SK-N-SH treated with all-trans-retinoic acid at 6 μM for 48 hours (cell line): ENCODE data around the gene FMOD.

Source experiments
- ARNTL ChIP-seq: fragments of 450-650 bp; formaldehyde crosslinking; IDR thresholded peaks from 2 replicates; pipeline ENCODE4 v1.5.0; 2020; ENCODE audit warnings: low read depth, mild to moderate bottlenecking, moderate library complexity, borderline replicate concordance
- CSDC2 ChIP-seq: fragments of 250-450 bp; sonication (Bioruptor Pico); IDR thresholded peaks from 2 replicates; pipeline ENCODE4 v1.5.0; 2020; ENCODE audit warnings: mild to moderate bottlenecking, moderate library complexity
- TCF4 ChIP-seq: fragments of 250-450 bp; sonication (Bioruptor Pico); IDR thresholded peaks from 2 replicates; pipeline ENCODE4 v1.8.0; 2021; ENCODE audit warnings: mild to moderate bottlenecking, moderate library complexity, borderline replicate concordance
- ZFP3 ChIP-seq: fragments of 250-450 bp; sonication (Bioruptor Pico); IDR thresholded peaks from 2 replicates; pipeline ENCODE4 v1.5.0; 2020; ENCODE audit warnings: mild to moderate bottlenecking, moderate library complexity
- ZNF70 ChIP-seq: fragments of 450-650 bp; formaldehyde crosslinking; IDR thresholded peaks from 2 replicates; pipeline ENCODE4 v1.5.0; 2020; ENCODE audit warnings: mild to moderate bottlenecking, moderate library complexity
- ZNF8 ChIP-seq: fragments of 450-650 bp; formaldehyde crosslinking; IDR thresholded peaks from 2 replicates; pipeline ENCODE4 v1.5.0; 2020; ENCODE audit warnings: mild to moderate bottlenecking, moderate library complexity
- TF ChIP-seq, protein P1 (sequence below): fragments of 250-450 bp; sonication (Bioruptor Pico); IDR thresholded peaks from 2 replicates; pipeline ENCODE4 v1.5.1; 2020; ENCODE audit warnings: low read depth, mild to moderate bottlenecking, moderate library complexity
- TF ChIP-seq, protein P2 (sequence below): fragments of 250-450 bp; sonication (Bioruptor Pico); IDR thresholded peaks from 2 replicates; pipeline ENCODE4 v1.8.0; 2020; ENCODE audit warnings: mild to moderate bottlenecking, moderate library complexity, borderline replicate concordance

DNA sequence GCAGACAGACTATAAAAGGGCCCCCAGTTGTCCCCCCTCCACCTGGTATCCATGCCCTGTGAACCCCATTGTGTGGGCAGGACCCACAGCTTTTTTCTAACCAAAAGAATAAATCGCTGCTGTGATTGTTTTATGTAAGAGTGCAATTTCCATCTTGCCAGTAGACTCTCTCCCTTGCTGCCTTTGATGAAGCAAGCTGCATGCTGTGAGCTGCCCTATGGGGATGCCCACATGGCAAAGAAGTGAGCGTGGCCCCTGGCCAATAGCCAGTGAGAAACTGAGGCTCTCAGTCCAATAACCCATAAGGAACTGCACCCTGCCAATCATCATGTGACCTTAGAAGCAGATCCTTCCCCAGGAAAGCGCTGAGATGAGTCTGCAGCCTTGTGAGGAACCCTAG is 37.8 kb upstream of the FMOD start:
- TF ChIP-seq ARNTL (CRISPR knock-in tag) (no peak), TCF4 (CRISPR knock-in tag) (no peak), ZNF8 (CRISPR knock-in tag) (no peak), ZFP3 (no peak), CSDC2 (CRISPR knock-in tag) (no peak), ZNF70 (CRISPR knock-in tag) (no peak)
- TF ChIP-seq, protein P1, sequence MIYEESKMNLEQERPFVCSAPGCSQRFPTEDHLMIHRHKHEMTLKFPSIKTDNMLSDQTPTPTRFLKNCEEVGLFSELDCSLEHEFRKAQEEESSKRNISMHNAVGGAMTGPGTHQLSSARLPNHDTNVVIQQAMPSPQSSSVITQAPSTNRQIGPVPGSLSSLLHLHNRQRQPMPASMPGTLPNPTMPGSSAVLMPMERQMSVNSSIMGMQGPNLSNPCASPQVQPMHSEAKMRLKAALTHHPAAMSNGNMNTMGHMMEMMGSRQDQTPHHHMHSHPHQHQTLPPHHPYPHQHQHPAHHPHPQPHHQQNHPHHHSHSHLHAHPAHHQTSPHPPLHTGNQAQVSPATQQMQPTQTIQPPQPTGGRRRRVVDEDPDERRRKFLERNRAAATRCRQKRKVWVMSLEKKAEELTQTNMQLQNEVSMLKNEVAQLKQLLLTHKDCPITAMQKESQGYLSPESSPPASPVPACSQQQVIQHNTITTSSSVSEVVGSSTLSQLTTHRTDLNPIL (CRISPR knock-in tag): no peak
- TF ChIP-seq, protein P2, sequence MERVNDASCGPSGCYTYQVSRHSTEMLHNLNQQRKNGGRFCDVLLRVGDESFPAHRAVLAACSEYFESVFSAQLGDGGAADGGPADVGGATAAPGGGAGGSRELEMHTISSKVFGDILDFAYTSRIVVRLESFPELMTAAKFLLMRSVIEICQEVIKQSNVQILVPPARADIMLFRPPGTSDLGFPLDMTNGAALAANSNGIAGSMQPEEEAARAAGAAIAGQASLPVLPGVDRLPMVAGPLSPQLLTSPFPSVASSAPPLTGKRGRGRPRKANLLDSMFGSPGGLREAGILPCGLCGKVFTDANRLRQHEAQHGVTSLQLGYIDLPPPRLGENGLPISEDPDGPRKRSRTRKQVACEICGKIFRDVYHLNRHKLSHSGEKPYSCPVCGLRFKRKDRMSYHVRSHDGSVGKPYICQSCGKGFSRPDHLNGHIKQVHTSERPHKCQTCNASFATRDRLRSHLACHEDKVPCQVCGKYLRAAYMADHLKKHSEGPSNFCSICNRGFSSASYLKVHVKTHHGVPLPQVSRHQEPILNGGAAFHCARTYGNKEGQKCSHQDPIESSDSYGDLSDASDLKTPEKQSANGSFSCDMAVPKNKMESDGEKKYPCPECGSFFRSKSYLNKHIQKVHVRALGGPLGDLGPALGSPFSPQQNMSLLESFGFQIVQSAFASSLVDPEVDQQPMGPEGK (CRISPR knock-in tag): no peak
